ENCODE measurements around the gene RAB35.

RAB35 gene

GRCh38 chr12:120116792-120117651 is 469 bp upstream of the RAB35 start (continued):
- TF ChIP-seq ZBTB11 (tag by site-specific recombination; conservative IDR thresholded peaks at IDR 0.05; ENCODE audit: low read depth) (peak; percentile 32; the same call in 1 of the 2 replicates), KLF7 (tag by site-specific recombination; IDR thresholded peaks at IDR 0.05; ENCODE audit: borderline replicate concordance) (peak; percentile 71; the same call in 1 of the 2 replicates), ZNF558 (tag by site-specific recombination; IDR thresholded peaks at IDR 0.05) (no peak), BCL6B (tag by site-specific recombination; IDR thresholded peaks at IDR 0.05) (no peak), ZIC2 (tag by site-specific recombination; IDR thresholded peaks at IDR 0.05) (peak; percentile 45), ZNF624 (tag by site-specific recombination; IDR thresholded peaks at IDR 0.05) (no peak), ZNF423 (tag by site-specific recombination; IDR thresholded peaks at IDR 0.05) (no peak), CTCF (tag by site-specific recombination; IDR thresholded peaks at IDR 0.05) (no peak), ZNF501 (tag by site-specific recombination; IDR thresholded peaks at IDR 0.05) (0 out of 2 replicates have a peak, but pooled peaks have one; percentile 43), ZNF184 (tag by site-specific recombination; IDR thresholded peaks at IDR 0.05) (no peak), ZEB2 (tag by site-specific recombination; IDR thresholded peaks at IDR 0.05) (peak; percentile 69; the same call in 1 of the 2 replicates), ZNF76 (tag by site-specific recombination; IDR thresholded peaks at IDR 0.05; ENCODE audit: borderline replicate concordance, low read depth) (peak; percentile 53; the same call in 1 of the 2 replicates), ZNF2 (tag by site-specific recombination; IDR thresholded peaks at IDR 0.05) (peak; percentile 48; the same call in 1 of the 2 replicates), ZNF350 (tag by site-specific recombination; IDR thresholded peaks at IDR 0.05) (no peak), ZNF561 (tag by site-specific recombination; IDR thresholded peaks at IDR 0.05; ENCODE audit: borderline replicate concordance) (0 out of 2 replicates have a peak, but pooled peaks have one; percentile 32), ZBTB48 (tag by site-specific recombination; IDR thresholded peaks at IDR 0.05) (peak; percentile 91), ZBTB20 (tag by site-specific recombination; IDR thresholded peaks at IDR 0.05) (peak; percentile 89), ZBTB17 (tag by site-specific recombination; IDR thresholded peaks at IDR 0.05) (peak; percentile 81)
- TF ChIP-seq, protein P1, sequence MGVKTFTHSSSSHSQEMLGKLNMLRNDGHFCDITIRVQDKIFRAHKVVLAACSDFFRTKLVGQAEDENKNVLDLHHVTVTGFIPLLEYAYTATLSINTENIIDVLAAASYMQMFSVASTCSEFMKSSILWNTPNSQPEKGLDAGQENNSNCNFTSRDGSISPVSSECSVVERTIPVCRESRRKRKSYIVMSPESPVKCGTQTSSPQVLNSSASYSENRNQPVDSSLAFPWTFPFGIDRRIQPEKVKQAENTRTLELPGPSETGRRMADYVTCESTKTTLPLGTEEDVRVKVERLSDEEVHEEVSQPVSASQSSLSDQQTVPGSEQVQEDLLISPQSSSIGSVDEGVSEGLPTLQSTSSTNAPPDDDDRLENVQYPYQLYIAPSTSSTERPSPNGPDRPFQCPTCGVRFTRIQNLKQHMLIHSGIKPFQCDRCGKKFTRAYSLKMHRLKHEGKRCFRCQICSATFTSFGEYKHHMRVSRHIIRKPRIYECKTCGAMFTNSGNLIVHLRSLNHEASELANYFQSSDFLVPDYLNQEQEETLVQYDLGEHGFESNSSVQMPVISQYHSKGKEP (tag by site-specific recombination; IDR thresholded peaks at IDR 0.05): no peak
- TF ChIP-seq, protein P2, sequence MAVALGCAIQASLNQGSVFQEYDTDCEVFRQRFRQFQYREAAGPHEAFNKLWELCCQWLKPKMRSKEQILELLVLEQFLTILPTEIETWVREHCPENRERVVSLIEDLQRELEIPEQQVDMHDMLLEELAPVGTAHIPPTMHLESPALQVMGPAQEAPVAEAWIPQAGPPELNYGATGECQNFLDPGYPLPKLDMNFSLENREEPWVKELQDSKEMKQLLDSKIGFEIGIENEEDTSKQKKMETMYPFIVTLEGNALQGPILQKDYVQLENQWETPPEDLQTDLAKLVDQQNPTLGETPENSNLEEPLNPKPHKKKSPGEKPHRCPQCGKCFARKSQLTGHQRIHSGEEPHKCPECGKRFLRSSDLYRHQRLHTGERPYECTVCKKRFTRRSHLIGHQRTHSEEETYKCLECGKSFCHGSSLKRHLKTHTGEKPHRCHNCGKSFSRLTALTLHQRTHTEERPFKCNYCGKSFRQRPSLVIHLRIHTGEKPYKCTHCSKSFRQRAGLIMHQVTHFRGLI (tag by site-specific recombination; IDR thresholded peaks at IDR 0.05): peak; percentile 39; the same call in 1 of the 2 replicates
- TF ChIP-seq, protein P3, sequence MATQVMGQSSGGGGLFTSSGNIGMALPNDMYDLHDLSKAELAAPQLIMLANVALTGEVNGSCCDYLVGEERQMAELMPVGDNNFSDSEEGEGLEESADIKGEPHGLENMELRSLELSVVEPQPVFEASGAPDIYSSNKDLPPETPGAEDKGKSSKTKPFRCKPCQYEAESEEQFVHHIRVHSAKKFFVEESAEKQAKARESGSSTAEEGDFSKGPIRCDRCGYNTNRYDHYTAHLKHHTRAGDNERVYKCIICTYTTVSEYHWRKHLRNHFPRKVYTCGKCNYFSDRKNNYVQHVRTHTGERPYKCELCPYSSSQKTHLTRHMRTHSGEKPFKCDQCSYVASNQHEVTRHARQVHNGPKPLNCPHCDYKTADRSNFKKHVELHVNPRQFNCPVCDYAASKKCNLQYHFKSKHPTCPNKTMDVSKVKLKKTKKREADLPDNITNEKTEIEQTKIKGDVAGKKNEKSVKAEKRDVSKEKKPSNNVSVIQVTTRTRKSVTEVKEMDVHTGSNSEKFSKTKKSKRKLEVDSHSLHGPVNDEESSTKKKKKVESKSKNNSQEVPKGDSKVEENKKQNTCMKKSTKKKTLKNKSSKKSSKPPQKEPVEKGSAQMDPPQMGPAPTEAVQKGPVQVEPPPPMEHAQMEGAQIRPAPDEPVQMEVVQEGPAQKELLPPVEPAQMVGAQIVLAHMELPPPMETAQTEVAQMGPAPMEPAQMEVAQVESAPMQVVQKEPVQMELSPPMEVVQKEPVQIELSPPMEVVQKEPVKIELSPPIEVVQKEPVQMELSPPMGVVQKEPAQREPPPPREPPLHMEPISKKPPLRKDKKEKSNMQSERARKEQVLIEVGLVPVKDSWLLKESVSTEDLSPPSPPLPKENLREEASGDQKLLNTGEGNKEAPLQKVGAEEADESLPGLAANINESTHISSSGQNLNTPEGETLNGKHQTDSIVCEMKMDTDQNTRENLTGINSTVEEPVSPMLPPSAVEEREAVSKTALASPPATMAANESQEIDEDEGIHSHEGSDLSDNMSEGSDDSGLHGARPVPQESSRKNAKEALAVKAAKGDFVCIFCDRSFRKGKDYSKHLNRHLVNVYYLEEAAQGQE (tag by site-specific recombination; IDR thresholded peaks at IDR 0.05): peak; percentile 25; the same call in 1 of the 2 replicates
- TF ChIP-seq, protein P4, sequence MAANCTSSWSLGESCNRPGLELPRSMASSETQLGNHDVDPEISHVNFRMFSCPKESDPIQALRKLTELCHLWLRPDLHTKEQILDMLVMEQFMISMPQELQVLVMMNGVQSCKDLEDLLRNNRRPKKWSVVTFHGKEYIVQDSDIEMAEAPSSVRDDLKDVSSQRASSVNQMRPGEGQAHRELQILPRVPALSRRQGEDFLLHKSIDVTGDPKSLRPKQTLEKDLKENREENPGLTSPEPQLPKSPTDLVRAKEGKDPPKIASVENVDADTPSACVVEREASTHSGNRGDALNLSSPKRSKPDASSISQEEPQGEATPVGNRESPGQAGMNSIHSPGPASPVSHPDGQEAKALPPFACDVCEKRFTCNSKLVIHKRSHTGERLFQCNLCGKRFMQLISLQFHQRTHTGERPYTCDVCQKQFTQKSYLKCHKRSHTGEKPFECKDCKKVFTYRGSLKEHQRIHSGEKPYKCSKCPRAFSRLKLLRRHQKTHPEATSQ (tag by site-specific recombination; IDR thresholded peaks at IDR 0.05): 0 out of 2 replicates have a peak, but pooled peaks have one; percentile 39

All from HEK293 (cell line).